Neural cell (in vitro differentiated cells): Measurements from ENCODE around the gene MAPK8IP3. TPM values are rescaled to one million over a fixed set of nuclear protein-coding genes. Genes with fewer than 3 reads are reported as not detected.

Source experiments
- H2AFZ ChIP-seq: fragments of 200-600, 300-800 bp; sonication (generic), shearing (Covaris generic); 2 replicates; pipeline ENCODE4 v1.6.0; 2014; ENCODE audit warnings: low read depth, mild to moderate bottlenecking, antibody characterized with exemption, low read length, moderate library complexity
- H3F3A ChIP-seq: fragments of 200-600 bp; shearing (Covaris generic); 2 replicates; pipeline ENCODE4 v1.6.1; 2016; ENCODE audit warnings: mild to moderate bottlenecking, moderate library complexity, mixed read lengths, antibody characterized with exemption, low read length; ENCODE audit not compliant: insufficient read depth, poor library complexity, severe bottlenecking
- H3K27ac ChIP-seq: fragments of 200-600, 300-800 bp; sonication (generic), shearing (Covaris generic); 2 replicates; pipeline ENCODE4 v1.5.1; 2014; ENCODE audit warnings: mild to moderate bottlenecking, low read length, moderate library complexity
- H3K27me3 ChIP-seq: fragments of 300-800, 200-600 bp; sonication (generic), shearing (Covaris generic); 2 replicates; pipeline ENCODE4 v1.6.0; 2014; ENCODE audit warnings: mild to moderate bottlenecking, low read depth, low read length, moderate library complexity; ENCODE audit not compliant: insufficient read depth
- H3K36me3 ChIP-seq: fragments of 300-800, 200-600 bp; sonication (generic), shearing (Covaris generic); 2 replicates; pipeline ENCODE4 v1.5.1; 2014; ENCODE audit warnings: mild to moderate bottlenecking, antibody characterized with exemption, low read length, moderate library complexity; ENCODE audit not compliant: insufficient read depth
- H3K4me2 ChIP-seq: fragments of 300-800, 200-600 bp; sonication (generic), shearing (Covaris generic); 2 replicates; pipeline ENCODE4 v1.6.0; 2014; ENCODE audit warnings: mild to moderate bottlenecking, low read length
- H3K4me3 ChIP-seq: fragments of 300-800, 200-600 bp; sonication (generic), shearing (Covaris generic); 2 replicates; pipeline ENCODE4 v1.5.1; 2014; ENCODE audit warnings: mild to moderate bottlenecking, low read length, moderate library complexity
- H3K79me2 ChIP-seq: fragments of 200-600 bp; shearing (Covaris generic); replicated peaks from 2 replicates; pipeline ENCODE4 v1.6.0; 2014; ENCODE audit warnings: mild to moderate bottlenecking, low read length, moderate library complexity; ENCODE audit not compliant: insufficient read depth
- H3K9ac ChIP-seq: fragments of 300-800, 200-600 bp; sonication (generic), shearing (Covaris generic); 2 replicates; pipeline ENCODE4 v1.6.1; 2016; ENCODE audit warnings: mild to moderate bottlenecking, low read length, mixed read lengths
- H3K9me2 ChIP-seq: fragments of 200-600 bp; shearing (Covaris generic); 2 replicates; pipeline ENCODE4 v1.6.1; 2016; ENCODE audit warnings: mild to moderate bottlenecking, low read length, mixed read lengths; ENCODE audit not compliant: insufficient read depth
- H3K9me3 ChIP-seq: fragments of 200-600, 300-800 bp; sonication (generic), shearing (Covaris generic); 2 replicates; pipeline ENCODE4 v1.6.1; 2016; ENCODE audit warnings: mild to moderate bottlenecking, mixed run types, low read length, moderate library complexity, mixed read lengths
- H4K20me1 ChIP-seq: fragments of 200-600 bp; shearing (Covaris generic); 2 replicates; pipeline ENCODE4 v1.6.1; 2016; ENCODE audit warnings: mild to moderate bottlenecking, mixed run types; ENCODE audit not compliant: insufficient read depth
- CTCF ChIP-seq: fragments of 450-650 bp; IDR thresholded peaks from 2 replicates; pipeline ENCODE4 v1.5.1; 2014; ENCODE audit warnings: antibody characterized with exemption, mild to moderate bottlenecking, moderate library complexity; ENCODE audit not compliant: poor library complexity, severe bottlenecking
- EP300 ChIP-seq: fragments of 450-650 bp; conservative IDR thresholded peaks from 2 replicates; pipeline ENCODE4 v1.6.1; 2014; ENCODE audit warnings: antibody characterized with exemption, mild to moderate bottlenecking, moderate library complexity; ENCODE audit not compliant: poor library complexity, severe bottlenecking
- EZH2 ChIP-seq: fragments of 200-600, 300-800 bp; shearing (Covaris generic), sonication (generic); IDR thresholded peaks from 2 replicates; pipeline ENCODE4 v1.6.1; 2014; ENCODE audit warnings: antibody characterized with exemption, low read length, borderline replicate concordance, mild to moderate bottlenecking; ENCODE audit not compliant: insufficient read depth, poor library complexity, severe bottlenecking
- MXI1 ChIP-seq: fragments of 450-650 bp; conservative IDR thresholded peaks from 2 replicates; pipeline ENCODE4 v1.6.1; 2014; ENCODE audit warnings: antibody characterized with exemption, mild to moderate bottlenecking; ENCODE audit not compliant: poor library complexity, severe bottlenecking
- POLR2AphosphoS5 ChIP-seq: IDR thresholded peaks from 2 replicates; pipeline ENCODE4 v1.6.1; 2012
- RAD21 ChIP-seq: fragments of 450-650 bp; conservative IDR thresholded peaks from 2 replicates; pipeline ENCODE4 v1.6.1; 2014; ENCODE audit warnings: antibody characterized with exemption, mild to moderate bottlenecking, moderate library complexity
- REST ChIP-seq: IDR thresholded peaks from 2 replicates; pipeline ENCODE4 v1.6.1; 2012; ENCODE audit warnings: borderline replicate concordance
- SMC3 ChIP-seq: fragments of 450-650 bp; conservative IDR thresholded peaks from 2 replicates; pipeline ENCODE4 v1.6.1; 2014; ENCODE audit warnings: antibody characterized with exemption, mild to moderate bottlenecking, moderate library complexity; ENCODE audit not compliant: poor library complexity
- TAF1 ChIP-seq: IDR thresholded peaks from 2 replicates; pipeline ENCODE4 v1.6.1; 2012; ENCODE audit warnings: low read depth
- polyA plus RNA-seq: library from polyadenylated mRNA; depleted of rRNA; stranded (reverse); fragments of >200 nt; gene quantifications from 2 replicates; pipeline ENCODE4 v1.2.3, GENCODE V29; 2014

The MAPK8IP3 gene
- polyA plus RNA-seq, 1 donor from 2014 or later, result 51.0 TPM

GRCh38 chr16:1743376-1744337, 37.7 kb downstream of the MAPK8IP3 start:
- H3K4me2 ChIP-seq, result no peak overlapping the region
- H3F3A ChIP-seq, result no peaks in the 10 kb centered on the region
- H3K9ac ChIP-seq, result no peak overlapping the region
- H3K27ac ChIP-seq, result no peak overlapping the region
- H3K4me3 ChIP-seq, result no peak overlapping the region
- H4K20me1 ChIP-seq, result no peaks in the 10 kb centered on the region
- H3K9me2 ChIP-seq, result no peaks in the 10 kb centered on the region
- TF ChIP-seq REST, result no peak
- no peak for TF ChIP-seq TAF1
- TF ChIP-seq CTCF, result no peak
- TF ChIP-seq SMC3, result no peak
- no peak for TF ChIP-seq EP300
- TF ChIP-seq RAD21, result no peak
- TF ChIP-seq EZH2, result no peak
- TF ChIP-seq MXI1, result no peak
- no peak for TF ChIP-seq POLR2AphosphoS5
- H3K36me3 ChIP-seq, result no peaks in the 10 kb centered on the region
- H3K79me2 ChIP-seq, result no peaks in the 10 kb centered on the region
- H3K27me3 ChIP-seq, result no peaks in the 10 kb centered on the region
- no peak overlapping the region for H2AFZ ChIP-seq
- H3K9me3 ChIP-seq, result no peaks in the 10 kb centered on the region

GRCh38 chr16:1744338-1744840, 38.4 kb downstream of the MAPK8IP3 start:
- H3K36me3 ChIP-seq, result peaks cover 3% of the 10 kb centered on the region

More at GRCh38 chr16:1744338-1744840, 38.4 kb downstream of the MAPK8IP3 start:
- Histone ChIP-seq H4K20me1 (no peaks in the 10 kb centered on the region), H3K9ac (no peak overlapping the region), H3K27ac (no peak overlapping the region), H3F3A (no peaks in the 10 kb centered on the region), H3K27me3 (no peaks in the 10 kb centered on the region), H3K79me2 (no peaks in the 10 kb centered on the region), H3K9me2 (no peaks in the 10 kb centered on the region), H3K9me3 (no peaks in the 10 kb centered on the region), H3K4me3 (no peak overlapping the region), H3K4me2 (no peak overlapping the region), H2AFZ (no peak overlapping the region)
- TF ChIP-seq REST (no peak), RAD21 (no peak), EZH2 (no peak), TAF1 (no peak), SMC3 (no peak), POLR2AphosphoS5 (no peak), CTCF (no peak), MXI1 (no peak), EP300 (no peak)
